HG03108 (cell line): ENCODE measurements around the gene SIRPA.

Source experiments
- ATAC-seq: cut with Tn5 transposase; IDR thresholded peaks from one replicate; pipeline ENCODE4 v1.9.1; 2021; ENCODE audit warnings: moderate library complexity; ENCODE audit not compliant: unreplicated experiment

Gene SIRPA

DNA sequence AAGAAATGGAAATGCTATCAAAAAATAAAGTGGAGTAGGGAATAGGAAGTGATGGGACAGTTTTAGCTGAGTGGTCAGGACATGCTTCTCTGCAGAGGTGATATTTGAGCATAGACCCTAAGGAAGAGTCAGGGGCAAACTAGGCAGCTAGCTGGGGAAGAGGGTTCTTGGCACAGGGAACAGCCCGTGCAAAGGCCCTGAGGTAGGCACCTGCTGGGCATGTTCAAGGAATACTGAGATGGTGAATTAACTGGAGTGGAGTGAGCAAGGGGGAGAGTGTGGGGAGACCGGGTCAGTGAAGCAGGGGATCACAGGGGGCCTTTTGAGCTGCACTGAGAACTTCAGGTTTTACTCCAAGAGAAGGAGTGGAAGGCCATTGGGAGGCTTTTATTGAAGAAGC is 7.5 kb upstream of the SIRPA start:
- no peak for ATAC-seq

DNA sequence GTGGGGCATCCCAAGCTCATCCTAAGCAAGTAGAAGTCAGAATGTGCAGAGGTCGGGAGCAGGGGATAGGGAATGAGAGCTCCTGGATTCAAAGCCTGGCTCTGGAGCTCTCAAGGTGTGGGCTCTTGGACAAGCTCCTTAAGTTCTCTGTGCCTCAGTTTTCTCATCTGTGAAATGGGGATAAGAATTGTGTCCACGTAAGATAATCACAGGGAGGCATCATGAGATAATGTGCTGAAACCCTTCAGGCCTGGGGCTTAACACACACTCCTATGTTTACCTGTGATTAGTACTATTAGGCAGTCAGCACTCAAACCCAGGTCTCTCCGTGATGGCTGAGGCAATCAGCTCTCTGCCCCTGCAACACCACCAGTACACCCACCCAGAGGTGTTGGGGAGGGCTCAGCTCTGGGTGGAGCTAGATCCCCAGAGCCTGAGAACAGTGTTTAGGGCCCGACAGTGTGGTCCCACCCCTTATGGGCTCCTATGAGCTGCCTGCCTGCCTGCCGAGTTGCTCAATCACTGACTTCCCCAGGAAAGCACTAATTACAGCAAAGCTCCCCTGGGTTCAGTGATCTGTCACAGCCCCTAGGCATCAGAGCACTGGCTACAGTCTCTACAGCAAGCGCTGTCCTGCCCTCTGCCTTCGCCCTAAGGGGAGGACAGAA is 6.3 kb upstream of the SIRPA start:
- no peak for ATAC-seq

DNA sequence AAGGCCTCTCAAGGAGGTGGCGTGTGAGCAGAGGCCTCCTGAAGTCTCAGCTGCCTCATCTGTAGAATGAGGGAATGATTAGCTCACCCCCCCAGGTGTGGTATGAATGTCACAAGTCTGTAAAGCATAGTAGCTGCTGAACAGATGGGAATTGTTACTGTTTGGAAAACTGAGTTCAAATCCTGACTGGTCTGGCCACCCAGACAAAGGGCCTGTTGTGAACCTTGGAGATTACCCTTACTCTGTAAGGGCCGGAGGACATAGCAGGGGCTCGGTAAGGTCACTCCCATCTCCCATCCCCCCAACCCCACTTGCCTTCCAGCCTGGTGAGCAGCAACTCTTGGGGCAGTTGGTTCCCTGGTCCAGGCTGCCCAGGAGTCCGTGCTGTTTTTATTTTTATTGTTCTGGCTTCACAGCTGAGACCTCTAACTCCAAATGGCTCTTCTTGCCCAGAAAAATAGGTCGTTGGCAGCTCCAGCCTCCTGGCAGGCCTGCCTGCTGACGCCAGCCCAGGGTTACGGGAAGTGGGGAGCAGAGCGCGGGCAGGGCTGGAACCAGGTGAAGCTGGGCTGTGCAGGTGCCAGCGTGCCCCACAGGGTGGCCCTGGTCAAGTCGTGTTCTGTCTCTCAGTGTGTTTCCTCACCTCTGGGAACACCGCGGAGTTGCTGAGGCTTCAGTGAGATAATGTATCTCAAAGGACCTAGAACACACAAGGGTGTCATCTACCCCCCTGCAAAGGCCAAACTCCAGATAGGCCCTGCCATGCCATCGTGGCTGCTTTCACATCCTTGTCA is 4.5 kb upstream of the SIRPA start:
- ATAC-seq: no peak

DNA sequence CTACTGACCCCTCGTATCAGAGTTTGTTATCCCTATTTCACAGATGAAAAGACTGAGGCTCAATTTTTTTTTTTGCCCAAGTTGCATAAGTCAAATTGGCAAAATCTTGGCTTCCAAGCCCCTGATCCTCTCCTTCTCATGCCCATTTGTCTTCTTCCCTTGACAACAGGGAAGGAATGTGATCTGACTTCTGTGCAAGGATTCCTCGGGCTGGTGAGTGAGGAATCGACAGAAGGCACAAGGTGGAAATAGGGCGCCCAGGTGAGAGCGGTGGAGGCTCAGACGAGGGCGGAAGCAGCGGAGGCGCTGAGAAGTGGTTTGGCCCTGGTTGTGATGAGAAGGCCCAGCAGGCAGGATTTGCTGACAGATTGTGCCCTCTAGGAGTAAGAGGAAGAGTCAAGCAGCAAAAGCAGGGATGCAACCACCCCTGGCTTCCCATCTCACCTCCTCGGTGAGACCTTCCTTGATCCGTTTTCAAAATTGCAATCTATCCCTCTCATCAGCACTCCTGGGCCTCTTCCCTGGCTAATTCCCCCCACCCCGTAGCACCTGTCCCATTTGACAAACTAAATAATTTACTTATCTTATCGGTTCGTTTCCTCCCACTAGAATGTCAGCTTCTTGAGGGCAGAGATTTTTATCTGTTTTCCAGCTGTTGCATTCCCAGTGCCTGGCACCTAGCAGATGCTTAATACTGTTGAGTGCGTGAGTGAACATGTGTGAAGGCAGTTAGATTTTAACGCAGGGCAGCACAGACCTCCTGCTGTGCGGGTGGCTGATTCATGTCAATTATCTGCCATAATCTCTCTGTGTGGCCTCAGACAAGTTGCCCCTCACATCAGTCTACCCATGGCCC is 3.7 kb upstream of the SIRPA start:
- no peak for ATAC-seq

DNA sequence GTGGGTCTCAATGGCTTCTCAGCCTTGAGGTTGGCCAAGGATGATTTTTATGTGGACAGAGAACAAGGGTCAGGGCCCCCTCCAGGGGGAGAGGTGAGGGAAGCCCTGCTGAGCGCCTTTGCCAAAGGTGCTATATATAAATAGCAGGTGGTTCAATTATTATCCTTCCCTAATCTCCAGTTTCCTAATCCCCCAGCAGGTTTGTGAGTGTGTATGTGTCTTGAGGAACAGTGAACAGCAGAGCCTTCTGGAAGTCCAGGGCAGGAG is 3.2 kb upstream of the SIRPA start:
- no peak for ATAC-seq

DNA sequence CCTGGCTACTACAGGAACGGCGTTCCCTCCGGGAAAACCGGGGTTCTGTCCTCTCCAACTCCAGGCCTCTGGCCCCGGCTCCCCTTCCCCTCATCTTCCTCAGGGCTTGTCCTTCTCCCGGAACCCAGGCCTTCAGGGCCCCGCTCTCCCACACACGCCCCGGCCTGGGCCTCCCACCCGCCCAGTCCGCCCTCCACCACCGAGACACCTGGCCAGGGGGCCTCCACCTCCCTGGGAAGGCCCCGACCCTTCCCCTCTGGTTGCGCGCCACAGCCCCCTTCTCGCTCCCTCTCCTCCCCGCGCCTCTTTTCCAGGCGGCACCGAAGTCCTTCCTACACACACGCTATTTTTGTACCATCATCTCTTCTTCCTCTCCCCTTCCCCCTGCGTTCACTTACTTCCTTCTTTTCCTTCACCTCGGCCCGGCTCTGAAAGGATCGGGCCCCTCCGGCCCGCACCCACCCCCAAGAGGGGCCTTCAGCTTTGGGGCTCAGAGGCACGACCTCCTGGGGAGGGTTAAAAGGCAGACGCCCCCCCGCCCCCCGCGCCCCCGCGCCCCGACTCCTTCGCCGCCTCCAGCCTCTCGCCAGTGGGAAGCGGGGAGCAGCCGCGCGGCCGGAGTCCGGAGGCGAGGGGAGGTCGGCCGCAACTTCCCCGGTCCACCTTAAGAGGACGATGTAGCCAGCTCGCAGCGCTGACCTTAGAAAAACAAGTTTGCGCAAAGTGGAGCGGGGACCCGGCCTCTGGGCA is 1.3 kb upstream of the SIRPA start:
- ATAC-seq: no peak

DNA sequence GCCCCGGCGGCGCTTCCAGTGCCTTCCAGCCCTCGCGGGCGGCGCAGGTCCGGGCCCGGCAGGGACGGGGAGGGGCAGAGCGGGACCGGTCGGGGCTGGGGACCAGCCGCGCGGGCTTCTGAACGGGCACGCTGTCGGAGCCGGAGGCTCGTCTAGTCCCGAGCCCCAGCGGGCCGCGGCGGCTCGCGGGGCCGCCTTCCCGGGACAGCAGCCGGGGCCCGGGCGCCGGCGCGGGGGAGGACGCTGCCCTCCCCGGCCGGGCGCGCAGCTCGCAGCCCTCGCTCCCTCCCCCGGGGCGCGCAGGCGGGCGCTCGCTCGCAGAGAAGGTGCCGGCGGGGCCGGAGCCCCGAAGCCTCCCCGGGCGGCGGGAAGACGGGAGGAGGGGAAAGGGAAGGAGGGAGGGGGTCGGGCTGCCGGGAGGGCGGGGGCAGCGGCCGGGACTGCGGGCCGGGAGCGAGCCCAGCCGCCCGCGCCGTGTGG is 696 bp upstream of the SIRPA start:
- no peak for ATAC-seq

DNA sequence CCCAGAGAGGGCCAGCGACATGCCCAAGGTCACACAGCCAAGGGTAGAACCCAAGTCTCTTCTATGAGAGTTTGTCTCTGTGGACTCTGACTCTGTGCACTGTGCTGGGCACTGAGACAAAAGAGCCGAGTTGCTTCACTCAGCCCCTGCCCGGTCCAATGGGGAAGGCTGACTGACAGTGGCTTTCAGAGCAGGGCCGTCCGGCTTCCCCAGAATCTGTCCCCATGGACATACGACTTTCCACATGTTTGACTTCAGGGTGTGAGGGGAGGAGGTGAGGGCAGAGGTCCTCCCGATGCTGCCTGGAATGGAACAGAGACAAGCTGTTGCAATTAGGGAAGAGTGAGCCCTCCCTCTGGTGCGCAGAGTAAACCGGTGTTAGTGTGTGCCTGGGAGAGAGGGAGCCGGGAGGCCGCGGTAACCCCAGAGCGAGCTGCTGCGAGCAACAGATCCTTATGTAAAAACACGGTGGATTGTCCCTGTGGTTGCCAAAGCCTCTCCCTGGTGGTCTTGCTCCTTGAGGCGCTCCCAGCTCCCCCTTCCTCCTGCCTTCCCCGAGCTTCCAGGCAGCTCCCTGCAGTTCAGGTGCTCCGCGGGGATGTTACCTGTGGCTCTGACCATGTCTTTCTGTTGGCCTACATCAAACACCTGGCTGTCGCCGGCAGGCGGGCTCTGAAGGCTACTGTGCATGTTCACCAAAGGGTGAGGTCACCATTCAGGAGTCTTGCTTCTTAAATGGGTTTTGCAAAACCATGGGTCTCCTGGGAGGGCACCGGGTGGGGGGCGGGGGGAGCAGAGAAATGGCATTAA is 672 bp downstream of the SIRPA start:
- ATAC-seq: no peak

DNA sequence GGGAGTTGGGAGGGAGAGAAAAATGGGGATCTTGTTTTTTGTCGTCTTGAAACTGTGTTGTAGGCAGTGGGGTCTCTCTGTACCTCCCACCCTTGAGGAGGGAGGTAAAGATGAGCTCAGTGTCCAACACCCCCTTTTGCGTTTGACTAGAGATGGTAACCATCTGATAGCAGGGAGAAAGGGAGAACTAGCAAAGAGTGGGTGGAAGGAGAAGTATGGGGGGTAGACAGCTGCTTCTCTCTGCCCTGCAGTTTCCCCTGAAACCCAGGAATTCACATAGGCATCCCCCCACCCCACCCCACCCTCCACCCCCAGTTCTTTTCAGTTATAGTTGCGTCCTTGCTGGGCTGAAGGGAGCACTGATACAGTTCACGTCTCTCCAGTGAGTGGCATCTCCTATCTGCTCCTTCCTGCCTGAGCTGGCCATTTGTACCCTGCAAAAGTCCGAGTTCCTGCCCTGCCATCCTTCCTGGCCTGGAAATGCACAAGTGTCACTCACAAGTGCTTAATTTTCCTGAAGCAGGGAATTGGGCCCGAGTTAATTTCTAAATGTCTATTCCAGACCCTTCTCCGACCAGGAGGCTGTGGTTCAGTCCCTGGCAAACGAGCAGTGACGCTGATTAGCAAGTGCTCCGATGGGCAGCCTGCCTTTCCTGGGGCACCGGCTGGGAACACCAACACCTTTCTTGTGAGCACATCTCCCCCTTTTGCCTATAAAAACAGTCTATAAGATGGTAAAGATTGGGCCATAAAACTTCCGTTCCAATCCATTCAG is 1.5 kb downstream of the SIRPA start:
- no peak for ATAC-seq

DNA sequence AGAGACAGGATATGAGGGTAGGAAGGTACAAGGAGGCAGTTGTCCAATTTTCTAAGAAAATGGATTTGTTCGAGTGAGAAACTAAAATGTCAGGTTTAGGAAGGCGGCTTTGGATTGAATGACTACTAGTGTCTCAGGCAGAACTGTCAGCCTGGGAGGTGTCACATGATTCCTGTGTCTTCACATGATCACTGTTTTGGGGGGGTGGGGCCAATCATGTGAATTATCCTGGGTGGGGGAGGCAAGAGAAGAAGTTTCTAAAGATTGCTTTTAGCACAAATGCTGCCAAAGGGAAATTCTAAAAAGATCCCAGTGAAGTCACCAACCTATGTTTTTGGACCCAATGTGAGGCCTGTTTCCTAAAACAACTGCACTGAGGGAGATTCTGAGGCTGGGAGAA is 2.3 kb downstream of the SIRPA start:
- no peak for ATAC-seq

DNA sequence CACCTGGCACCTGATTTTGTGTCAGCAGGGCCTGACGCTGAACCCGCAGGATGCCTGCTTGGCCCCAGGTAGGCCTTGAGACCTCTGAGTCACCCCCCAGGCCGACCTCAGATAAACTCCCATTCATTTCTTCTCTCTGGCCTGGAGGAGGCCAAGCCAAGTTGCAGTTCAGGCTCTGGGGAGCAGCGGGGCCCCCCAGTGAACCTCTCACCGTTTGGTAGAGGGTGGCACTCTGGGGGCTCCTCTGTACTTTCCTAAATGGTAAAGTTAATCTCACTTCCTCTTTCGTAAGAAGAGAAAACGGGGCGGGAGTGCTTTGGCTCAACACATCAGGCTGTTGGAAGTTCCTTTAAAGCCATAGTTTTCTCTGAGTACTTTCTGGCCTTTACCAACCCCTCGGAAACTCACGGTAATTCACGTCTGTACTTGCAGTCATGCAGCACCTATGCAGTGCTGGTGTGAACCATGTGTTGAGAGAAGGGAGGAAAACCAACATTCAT is 2.8 kb downstream of the SIRPA start:
- ATAC-seq: peak; percentile 53

DNA sequence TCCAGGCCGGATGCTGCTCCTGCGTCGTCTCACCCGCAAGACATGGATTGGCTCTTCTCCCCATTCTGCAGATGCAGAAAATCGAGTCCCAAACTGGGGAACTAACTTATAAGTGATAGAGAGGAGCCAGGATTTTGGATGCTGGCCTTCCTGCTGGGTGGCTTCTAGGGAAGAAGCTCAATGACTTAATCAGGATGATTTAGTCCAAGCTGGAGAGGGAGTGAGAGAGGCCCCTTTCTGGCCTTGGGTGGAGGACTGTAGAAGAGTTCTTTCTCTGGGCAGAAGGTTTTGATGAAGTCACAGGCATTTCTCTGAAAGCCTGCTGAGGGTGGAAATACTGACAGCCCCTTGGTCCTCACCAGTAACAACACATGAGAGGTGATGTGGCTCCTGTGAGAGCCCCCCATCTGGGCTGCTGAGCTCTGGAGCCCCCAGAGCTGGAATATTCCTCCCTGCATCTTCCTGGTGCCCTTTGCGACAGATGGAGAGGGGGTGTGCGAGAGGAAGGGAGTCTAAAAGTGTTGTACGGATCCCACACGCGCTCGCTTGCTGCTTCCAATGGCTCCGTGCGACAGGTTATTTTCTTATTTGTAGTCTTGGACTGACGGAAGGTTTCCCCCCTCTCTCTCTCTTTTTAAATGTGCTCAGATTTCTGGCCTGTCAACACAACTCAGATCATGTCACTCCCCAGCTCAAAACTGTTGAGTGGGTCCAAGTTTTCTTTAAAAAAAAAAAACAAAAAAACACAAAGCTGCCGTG is 3.5 kb downstream of the SIRPA start:
- no peak for ATAC-seq

DNA sequence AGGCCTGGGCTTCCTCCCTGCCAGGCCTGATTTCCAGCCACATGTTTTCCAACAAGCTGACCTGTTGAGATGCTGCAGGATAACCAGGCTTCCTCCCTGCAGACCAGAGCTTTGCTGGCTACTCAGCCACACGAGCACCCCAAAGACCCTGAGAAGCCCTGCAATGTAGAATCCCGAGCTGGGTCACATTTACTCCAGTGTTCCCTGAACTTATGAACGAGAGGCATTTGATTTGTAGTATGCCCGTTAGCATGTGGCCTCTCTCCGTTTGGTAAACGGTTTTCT is 4.0 kb downstream of the SIRPA start:
- no peak for ATAC-seq

DNA sequence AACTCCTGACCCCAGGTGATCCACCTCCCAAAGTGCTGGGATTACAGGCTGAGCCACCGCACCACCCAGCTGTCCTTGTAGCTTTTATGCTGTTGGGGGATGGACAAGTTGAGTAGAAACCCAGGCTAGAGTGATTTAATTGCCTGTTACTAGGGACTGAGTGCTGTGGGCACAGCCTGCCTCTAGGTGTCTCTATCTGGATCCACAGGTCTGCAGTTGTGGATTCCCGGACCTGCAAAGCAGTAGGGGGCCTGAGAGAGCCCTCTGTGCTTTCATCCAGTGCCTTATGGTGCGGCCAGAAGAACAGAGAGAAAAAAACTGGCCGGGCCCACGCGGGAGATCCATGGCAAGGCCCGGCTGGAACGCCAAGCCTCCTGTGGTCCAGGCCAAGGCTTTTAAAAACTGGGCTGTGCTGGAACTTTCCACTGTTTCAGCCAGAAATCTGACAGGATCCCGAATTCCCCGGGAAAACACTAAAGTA is 5.2 kb downstream of the SIRPA start:
- peak; percentile 50 for ATAC-seq

DNA sequence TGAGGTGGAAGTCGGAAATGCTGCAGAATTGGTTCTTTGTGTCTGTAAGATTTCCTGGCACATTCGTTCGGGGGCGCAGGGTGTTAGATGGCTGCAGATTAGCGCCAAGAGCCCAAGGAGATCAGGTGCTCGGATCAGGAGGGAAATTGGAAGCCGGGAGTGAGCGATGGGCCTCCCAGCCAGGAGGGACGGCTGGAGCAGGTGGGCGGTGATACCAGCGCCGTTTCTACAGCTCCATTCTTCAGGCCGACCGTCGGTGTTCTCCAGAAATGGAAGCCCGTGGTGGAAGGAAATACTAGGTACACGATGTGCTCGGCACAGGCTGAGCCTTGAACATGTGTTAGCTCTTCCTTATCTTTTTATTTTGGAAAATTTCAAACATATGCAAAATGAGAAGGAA is 6.5 kb downstream of the SIRPA start:
- ATAC-seq: no peak

DNA sequence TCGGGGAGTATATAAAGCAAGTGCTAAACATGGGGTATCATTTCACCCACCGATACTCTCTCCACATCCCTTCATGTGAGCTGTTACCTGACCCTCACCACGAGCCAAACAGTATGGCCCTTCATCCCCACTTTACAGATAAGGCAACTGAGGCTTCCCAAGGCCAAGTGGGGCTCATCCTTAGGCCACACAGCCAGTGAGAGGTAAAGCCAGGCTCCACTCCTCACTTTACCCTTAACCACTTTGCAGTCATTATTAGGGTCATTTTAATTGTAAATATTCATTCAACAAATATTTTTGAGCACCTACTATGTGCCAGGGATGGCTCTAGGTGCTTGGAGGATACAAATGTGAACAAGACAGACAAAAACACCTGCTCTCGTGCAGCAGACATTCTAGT is 7.0 kb downstream of the SIRPA start:
- no peak for ATAC-seq

DNA sequence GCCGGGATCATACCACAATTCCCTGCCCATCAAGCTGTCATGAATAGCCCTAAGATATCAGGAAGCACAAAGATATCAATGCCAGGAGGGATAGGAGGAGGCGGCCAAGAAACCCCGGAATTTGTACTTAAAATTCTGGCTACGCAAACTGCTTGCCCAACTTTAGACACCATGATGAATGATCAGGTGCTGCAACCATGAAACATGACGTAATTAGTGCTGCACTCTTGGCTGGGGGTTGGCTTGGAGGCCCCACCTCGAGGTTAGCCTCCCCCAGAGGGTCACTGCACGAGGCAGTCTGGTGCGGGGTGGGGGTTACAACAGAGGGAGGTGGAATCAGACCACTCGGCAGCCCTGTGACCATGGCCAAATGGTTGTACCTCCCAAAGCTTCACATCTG is 8.9 kb downstream of the SIRPA start:
- ATAC-seq: no peak

DNA sequence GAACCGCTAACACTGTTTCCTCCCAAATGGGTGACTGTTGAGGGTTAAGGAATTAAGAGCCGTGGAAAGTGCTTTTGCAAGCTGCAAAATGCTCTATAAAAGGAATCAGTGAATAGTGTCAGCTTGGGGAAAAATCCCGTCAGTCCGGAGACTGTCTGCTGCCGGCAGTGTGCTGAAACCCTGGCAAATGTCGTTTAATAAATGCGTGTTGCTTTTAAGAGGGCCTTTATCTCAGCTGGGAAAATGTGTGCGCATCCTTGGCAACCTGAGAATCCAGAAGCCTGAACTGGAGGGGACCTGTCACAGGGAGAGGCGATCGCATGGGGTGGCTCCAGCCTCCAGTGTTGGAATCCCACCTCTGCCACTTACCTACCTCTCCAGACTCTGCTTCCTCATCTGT is 9.8 kb downstream of the SIRPA start:
- no peak for ATAC-seq

DNA sequence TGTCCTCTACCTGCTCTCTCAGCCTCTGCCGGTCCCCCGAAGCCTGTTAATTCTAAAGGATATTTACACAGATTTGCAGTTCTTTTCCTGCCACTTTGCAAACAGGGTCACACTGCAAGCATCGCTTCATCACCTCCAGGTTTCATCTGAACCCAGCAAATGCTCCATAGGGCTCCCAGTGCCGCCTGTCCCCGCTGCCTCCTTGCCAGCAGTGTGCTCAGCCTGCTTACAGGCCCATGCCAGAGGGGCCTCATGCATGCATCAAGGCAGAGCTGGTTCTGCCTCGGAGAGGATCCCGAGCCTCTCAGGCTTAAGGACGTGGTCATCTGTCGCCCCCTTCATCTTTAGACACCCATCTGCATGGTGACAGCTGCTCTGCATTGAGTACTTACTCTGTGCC is 10.5 kb downstream of the SIRPA start:
- no peak for ATAC-seq
